Retinal pigment epithelial cell (primary cell): ENCODE measurements around the gene TK2.

Source experiments
- DNase-seq: peaks from one replicate; pipeline ENCODE4 v3.0.0-alpha.2; 2010; ENCODE audit warnings: low read depth
- H3K4me3 ChIP-seq: 2 replicates; pipeline ENCODE4 v1.5.1; 2011; ENCODE audit warnings: mild to moderate bottlenecking, low read length, control low read depth, moderate library complexity
- CTCF ChIP-seq: conservative IDR thresholded peaks from 2 replicates; pipeline ENCODE4 v1.5.1; 2011; ENCODE audit warnings: low read depth, low read length, control low read depth, inconsistent platforms

The TK2 gene

DNA sequence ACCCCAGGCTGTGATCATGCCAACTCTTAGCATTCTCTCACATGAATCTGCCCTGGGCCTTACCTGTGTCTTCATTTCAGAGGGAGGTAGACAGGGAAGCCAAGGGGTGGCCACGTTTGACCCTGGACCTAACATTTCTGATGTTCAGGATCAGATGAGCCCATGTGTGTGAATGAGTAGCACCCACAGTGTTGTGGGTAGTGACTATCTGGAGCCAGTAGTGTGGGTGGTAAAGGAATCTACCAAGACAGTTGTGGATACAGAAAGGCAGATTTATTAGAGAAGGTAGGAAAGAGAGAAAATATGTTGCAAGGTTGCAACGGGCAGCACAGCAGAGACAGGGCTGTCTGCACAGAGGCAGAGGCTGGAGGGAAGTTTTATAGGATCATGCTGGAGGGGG is 60.5 kb downstream of the TK2 start:
- no peak for TF ChIP-seq CTCF
- H3K4me3 ChIP-seq = no peak overlapping the region
- no peak for DNase-seq

- no peak for DNase-seq
- TF ChIP-seq CTCF = no peak
Measured at GRCh38 chr16:66488505-66488904, 61.4 kb downstream of the TK2 start.

DNA sequence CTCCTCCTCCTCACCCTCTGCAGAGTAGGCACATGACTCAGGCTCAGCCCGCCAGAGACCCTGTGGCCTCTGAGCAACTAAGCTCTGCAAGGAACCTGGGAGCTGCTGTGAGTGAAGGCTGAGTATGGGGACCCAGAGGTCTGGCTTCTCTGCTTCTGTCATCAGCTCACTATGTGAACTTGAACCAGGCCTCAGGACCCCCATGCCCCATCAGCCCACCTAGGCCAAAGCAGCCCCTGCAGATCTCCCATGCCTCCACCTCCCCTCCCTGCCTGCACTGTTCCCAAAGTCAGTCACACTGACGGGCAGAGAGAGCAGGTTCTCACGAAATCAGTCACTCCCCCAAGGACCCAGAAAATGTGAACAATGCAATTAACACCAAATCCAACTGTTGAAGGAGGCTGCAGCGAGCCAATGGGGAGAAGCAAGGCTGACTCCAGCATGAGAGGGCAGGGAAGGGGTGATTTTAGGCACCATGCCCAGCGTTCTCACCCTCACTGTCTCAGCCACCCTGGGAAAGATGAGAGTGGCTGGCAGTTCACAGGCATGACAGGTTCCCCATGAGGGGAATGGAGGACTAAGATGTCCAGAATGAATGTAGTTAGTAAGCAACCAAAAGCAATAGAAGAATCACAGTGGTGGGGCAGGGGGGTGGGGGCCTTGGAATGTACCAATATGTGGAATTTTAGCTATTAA is 62.2 kb downstream of the TK2 start:
- no peak overlapping the region for H3K4me3 ChIP-seq
- no peak for DNase-seq
- TF ChIP-seq CTCF = no peak

More at GRCh38 chr16:66488505-66488904, 61.4 kb downstream of the TK2 start:
- H3K4me3 ChIP-seq = no peak overlapping the region

DNA sequence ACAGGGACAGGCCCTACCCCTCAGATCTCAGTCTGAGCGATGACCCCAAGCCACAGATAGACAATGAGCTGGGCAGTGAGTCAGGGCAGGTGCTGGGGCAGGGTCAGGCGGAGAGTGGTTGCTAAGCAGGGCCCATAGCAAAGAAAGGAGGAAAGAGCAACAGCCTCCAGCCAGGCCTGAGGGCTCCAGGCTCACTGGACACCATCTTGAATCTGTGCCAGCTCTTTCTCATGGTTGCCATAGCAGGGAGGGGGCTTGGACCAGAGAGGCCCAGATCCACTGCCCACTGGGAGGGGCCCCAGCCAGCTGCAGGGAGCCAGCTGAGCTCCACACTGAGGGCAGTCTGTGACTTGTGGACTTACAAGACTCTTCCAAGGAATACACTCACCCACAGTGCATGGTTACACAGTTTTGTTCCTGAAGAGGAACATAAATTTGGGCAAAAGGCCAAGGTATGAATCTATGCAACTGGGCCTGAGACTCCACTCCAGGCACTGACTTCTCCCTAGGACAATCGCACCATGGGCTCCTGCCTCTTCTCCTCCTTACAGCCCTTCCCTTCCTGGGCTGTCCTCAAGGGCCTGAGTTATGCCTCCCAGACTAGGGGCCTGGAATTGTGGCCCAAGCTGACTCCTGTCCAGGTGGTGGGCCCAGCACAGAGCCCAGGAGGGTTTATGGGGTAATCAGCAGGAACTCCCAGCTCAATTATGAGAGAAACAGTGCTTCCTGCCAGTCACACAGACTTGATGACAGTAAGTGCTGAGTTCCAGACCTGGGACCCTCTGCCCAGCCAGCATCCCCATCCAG is 62.9 kb downstream of the TK2 start:
- no peak for TF ChIP-seq CTCF
- H3K4me3 ChIP-seq = no peak overlapping the region

DNA sequence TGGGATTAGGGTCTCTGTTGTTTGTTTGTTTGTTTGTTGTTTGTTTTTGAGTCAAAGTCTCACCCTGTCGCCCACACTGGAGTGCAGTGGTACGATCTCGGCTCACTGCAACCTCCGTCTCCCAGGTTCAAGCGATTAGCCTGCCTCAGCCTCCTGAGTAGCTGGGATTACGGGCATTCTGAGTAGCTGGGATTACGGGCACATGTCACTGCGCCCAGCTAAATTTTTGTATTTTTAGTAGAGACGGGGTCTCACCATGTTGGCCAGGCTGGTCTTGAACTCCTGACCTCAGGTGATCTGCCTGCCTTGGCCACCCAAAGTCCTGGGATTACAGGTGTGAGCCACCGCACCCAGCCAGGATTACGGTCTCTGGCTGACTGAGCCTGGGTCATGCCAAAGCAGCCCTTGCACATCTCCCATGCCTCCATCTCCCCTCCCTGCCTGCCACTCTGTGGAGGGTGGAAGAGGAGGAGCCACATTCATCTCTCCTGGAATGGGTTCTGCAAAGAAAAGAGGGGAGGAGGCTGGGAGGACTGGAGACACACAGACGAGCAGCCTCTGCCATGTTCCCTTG is 63.6 kb downstream of the TK2 start:
- TF ChIP-seq CTCF = no peak
- H3K4me3 ChIP-seq = no peak overlapping the region
- no peak for DNase-seq

More for the DNA sequence above, 62.9 kb downstream of the TK2 start:
- no peak for DNase-seq

GRCh38 chr16:66485376-66485775 is 64.5 kb downstream of the TK2 start:
- TF ChIP-seq CTCF = no peak
- no peak overlapping the region for H3K4me3 ChIP-seq
- DNase-seq = no peak
